ENCODE measurements around the gene ZNF777. TPM values are rescaled to one million over a fixed set of nuclear protein-coding genes. Genes with fewer than 3 reads are reported as not detected.

The ZNF777 gene
- total RNA-seq, 2 experiments from 2014 or later = 19.3 to 19.6 TPM

DNA sequence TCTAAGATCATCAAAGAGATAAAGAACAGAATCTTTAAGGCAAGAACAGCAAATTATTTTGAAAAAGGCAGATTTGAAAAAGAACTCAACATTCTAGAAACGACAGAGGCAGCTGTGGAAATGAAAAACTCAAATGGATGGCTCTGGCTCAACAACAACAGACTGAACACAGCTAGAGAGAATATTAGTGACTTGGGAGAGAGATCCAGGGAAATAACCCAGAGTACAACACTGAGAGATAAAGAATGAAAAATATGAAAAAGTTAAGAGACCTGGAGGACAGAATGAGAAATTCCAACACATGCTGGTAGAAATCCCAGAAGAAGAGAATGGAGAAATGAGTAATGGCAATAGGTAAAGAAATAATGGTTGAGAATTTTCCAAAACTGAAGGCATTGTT lies 17.9 kb upstream of the ZNF777 start:
- ChIA-PET CTCF (no interaction called here), POLR2A (no interaction called here)

DNA sequence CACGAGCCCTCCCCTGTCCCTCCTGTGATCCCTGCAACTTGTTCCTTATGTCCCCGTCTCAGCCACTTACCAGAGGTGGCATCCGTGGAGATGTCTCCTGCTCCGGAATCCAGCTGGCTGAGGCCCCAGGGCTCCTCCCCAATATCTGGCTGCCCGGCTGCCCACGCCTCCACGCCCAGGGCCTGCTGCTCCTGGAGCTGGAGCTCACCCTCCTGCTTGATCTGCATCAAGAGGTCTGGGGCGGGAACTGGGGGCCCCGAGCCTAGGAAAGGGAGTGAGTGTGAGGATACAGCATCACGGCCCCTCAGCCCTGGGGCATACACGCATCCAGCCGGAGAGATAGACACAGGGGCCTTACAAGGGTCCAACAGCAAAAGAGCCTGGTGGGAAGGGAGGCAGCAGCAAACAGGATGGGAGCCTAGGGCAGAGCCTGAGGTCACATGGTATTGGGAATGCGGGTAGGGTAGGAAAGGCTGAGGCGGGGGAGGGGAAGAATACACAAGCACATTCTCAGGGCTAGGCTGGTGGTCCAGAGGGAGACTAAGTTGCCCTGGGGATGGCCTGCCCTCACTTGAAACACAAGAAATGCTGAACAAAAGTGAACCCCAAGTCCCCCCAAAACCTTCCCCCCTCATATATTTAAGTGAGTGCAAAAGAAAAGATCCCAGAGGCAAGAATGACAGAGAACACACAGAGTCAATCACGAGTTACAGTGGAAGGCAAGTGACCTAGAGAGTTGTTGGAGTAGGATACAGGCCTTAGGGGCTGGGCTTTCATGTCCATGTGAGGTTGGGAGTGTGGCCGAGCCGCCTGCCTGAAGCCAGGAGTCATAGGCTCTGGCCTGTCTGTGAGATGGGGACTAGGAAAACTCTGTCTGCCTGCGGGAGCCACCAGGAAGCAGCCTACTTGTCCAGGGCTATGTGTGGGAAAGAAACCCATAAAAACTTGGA lies 16.9 kb upstream of the ZNF777 start:
- ChIA-PET CTCF (no interaction called here), POLR2A (interaction anchor here (0.9 kb wide), 1 partner anchor 154 kb away, joined by 5 read pairs; no protein-coding TSS in a partner anchor)

DNA sequence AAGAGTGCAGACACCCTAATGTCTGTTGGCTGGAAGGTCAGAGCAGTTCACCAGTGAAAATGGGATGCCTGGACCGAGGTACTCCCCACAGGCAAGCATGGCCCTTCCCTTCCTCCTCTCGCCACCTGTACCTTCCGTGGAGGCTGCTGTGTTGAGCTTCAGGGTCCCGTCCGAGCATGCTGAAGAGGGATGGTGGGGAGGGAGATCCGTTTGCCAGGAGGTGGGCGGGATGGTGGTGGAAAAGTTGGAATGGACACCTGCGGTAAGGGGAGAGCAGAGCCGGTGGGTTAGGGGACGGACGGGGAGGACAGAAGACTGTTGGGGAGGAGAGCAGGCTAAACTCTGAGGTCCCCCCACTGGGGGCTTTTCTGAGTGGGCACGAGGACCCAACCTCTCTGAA lies 15.9 kb upstream of the ZNF777 start:
- ChIA-PET CTCF (no interaction called here), POLR2A (interaction anchor here (0.9 kb wide), 1 partner anchor 153 kb away, joined by 5 read pairs; no protein-coding TSS in a partner anchor)

DNA sequence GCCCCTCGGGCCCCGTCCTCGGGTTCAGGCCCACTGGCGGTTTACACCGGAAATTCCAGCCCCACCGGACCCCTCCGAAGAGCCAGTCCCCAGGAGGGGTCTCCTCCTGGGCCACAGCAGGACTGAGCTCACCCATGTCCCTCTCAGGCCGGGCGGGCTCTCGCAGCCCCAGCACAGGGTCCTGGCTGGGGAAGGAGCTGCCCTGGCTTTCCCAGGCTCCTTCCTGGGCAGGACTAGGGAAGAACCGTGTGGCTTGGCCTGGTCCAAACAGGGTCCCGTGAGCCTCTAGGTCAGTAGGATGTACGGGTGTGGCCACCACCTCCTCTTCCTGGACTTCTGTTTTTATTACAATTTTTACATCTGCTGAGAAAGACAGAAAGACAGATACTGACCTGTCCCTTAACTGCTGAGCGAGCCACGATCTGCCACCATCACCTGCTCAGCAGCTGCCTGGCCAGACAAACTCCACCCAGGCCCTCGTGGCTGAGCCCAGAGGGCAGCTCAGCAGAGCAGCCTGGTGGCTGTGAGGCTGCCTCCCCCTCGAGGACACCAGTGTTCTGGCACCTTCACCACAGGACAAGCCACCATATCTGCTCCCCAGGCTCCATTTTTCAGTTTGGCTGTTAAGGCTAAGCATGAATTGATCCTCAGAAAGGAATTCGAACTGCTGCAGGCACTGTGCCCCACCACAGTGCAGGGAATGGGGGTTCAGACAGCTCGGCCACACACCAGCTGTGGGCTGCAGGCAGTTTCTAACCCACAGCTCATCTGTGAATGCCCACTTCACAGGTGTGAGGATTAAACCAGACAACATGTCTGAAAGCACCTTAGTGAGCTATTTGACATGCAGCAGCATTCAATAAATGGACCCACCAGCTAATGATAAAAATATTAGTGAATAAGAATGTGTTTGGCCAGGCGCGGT lies 14.5 kb upstream of the ZNF777 start:
- POLR2A ChIA-PET = no interaction called here
- CTCF ChIA-PET = no interaction called here

DNA sequence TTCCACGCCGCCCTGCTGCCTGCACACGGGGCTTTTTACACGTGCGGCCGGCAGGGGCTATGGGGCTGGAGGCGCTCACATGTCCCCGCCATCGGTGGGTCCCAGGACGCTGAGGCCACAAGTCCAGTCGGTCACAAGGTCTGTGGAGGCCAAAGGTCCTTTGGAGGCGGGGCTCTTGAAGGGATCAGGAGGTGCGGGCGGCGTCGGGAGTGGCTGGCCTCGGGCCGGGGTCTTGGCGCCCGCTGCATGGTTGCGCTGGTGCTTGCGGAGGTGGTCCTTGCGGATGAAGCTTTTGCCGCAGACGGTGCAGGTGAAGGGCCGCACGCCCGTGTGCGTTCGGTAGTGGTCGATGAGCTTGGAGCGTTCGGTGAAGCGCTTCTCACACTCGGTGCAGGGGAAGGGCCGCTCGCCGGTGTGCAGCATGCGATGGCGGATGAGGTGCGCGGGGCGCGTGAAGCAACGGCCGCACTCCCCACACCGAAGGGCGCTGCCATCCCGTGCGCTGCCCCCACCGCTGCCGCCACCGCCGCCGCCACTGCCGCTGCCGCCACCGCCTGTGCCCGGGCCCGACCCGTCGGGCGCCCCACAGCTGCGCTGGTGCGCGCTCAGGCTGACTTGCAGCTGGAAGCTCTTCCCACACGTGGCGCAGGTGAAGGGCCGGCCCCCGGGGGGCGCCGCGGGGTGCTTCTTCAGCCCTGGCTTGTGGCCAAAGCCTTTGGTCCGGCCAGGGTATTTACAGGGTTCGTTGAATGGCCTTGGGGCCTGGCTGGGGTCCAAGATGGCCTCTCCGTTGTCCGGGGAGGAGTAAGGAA lies 13.7 kb upstream of the ZNF777 start:
- ChIA-PET CTCF (no interaction called here), POLR2A (interaction anchor here (0.6 kb wide), 1 partner anchor 22 kb away, joined by 5 read pairs; no protein-coding TSS in a partner anchor)

DNA sequence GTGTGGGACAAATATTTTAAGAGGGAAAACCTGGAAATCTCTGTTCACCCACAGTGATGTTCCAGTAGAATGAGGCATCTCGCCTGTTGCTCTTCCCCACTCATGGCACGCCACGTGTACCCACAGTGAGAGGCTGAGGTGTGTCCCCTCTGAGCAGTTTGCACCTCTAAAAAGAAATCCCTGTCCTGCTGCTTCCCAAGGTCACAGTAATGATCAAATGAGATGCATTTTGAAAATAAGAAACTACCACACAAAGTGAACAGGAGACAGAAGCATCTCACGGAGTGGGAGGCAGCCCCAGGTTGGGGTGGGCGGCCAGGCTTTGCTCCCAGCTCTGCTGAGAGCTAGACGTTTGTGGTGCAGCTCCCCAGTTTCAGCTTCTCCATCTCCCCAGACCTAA lies 12.4 kb upstream of the ZNF777 start:
- CTCF ChIA-PET = no interaction called here
- POLR2A ChIA-PET = no interaction called here

DNA sequence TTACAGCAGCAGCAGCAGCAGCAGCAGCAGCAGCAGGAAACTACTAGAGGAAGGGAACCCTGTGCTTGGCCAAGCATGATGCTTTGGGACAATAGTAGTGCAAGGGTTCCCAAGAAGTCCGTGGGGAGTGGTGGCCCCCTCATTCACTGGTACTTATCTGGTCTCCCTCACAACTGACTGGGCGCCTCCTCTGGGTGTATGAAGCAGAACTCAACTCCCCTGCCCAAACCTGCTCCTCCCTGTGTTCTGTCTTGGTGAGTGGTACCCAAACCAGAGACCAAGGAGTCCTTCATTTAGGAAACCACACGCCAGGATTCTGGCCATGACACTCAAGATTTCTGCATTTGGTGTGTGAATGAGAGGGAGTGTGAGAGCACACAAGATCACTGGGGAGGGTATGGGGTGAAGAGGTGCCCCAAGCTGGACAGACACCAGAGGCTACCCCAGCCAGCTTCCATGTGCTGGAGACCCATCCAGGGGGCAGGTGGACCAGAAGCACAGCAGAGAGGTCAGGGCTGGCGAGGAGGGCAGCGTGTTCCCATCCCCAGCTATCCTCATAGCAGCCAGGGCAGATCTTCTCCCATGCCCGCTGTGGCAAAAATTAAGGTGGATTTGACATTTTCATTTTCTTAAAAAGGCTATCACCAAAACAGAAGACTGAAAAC lies 10.6 kb upstream of the ZNF777 start:
- ChIA-PET POLR2A (no interaction called here), CTCF (no interaction called here)

DNA sequence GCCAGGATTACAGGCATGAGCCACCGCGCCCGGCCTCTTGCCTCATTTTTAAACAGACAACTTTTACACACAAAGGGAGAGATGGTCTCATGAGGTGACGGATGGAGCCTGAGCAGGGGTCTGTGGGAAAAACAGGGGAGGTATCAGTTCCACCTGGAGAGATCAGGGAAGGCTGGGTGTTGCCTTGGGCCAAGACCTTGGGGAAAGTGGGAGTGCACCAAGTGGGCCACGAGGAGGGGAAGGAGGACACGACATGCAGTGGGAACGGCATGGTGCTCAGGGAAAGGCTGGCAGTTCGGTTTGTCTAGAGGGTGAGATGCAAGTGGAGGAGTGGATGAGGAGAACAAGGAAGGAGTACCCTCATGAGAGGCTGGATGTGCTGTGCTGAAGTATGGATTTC lies 8.9 kb upstream of the ZNF777 start:
- ChIA-PET POLR2A (no interaction called here), CTCF (no interaction called here)

DNA sequence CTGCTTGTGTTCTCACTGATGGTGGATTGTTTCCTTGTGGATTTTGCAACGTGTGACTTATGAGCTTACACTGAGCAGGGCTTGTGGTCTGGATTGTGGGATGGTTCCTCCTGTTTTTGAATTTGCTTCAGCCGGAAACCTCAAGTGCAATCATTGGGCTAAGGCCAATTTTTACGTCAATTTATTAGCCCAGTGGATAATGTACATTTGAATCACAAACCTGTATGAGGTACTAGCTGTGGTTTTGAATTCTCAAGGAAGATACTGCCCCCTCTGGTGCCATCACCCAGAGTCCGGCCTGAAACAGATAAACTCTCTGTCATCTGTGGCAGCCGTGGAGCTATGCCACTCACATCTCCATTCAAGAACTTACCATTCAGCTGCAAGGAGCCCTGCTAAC lies 7.3 kb upstream of the ZNF777 start:
- POLR2A ChIA-PET = no interaction called here
- CTCF ChIA-PET = no interaction called here

DNA sequence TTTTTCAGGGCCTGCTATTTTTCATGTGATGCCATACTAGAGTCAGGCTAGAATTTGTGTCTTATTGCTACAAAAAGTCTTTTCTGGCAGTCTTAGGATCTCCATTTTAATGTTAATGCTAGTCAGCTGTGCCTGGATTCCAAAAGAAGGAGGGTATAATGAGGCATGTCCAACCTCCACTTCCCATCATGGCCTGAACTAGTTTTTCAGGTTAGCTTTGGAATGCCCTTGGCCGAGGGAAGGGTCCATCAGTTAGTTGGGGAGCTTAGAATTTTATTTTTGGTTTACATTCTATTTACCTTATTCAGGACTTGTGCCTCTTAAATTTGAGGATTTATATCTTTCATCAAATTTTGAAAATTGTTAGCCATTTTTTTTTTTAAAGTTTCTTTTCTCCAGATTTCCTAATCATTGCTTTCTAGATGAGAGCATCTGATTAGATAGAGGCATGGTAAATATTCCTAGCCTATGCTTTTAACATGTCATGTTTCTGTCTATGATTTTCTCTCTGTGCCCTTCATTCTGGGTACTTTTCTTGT lies 6.5 kb upstream of the ZNF777 start:
- CTCF ChIA-PET = interaction anchor here (0.9 kb wide), 1 partner anchor 157 kb away, joined by 3 read pairs; no protein-coding TSS in a partner anchor

DNA sequence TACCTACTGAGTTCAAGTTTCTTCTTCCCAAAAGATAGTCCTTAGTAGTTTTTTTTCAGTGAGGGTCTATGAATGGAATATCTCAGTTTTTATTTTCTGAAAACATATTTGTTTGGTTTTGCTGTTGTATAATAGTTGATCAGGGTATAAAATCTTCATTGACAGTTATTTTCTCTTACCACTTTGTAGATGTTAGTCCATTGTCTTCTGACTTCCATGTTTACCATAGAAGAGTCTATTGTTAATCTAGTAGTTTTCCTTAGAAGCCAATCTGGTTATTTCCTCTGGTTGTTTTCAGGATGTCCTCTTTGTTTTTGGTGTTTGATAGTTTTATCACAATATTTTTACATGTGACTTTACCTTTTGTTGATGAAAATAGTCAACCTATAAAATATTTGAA lies 5.5 kb upstream of the ZNF777 start:
- ChIA-PET POLR2A (no interaction called here), CTCF (no interaction called here)

More for the DNA sequence above, 6.5 kb upstream of the ZNF777 start:
- POLR2A ChIA-PET = no interaction called here

DNA sequence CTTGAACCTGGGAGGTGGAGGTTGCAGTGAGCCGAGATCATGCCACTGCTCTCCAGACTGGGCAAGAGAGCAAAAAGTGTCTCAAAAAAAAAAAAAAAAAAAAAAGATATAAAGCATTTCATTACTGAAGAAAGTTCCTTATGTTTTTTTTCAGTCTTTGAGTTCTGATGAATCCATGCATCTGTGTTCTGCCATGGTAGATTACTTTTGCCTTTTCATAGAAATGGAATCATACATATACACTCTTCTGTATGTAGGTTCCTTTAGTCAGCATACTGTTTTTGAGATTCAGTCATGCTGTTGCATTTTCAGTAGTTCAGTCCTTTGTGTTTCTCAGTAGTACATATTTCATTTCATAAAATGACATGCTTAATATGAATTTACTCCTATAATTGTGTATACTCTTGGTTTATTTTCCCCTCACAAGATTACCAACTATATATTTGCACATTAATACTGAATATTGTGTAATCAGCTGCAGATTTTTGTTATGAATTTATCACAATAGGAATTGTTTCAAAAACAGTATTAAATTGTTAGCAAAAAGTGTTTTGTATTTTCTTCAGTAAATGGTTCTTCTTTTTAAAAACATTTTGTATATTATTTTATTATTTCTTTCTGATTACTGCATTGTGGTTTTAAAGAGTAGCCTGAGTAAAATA lies 2.8 kb upstream of the ZNF777 start:
- CTCF ChIA-PET = no interaction called here
- POLR2A ChIA-PET = no interaction called here

DNA sequence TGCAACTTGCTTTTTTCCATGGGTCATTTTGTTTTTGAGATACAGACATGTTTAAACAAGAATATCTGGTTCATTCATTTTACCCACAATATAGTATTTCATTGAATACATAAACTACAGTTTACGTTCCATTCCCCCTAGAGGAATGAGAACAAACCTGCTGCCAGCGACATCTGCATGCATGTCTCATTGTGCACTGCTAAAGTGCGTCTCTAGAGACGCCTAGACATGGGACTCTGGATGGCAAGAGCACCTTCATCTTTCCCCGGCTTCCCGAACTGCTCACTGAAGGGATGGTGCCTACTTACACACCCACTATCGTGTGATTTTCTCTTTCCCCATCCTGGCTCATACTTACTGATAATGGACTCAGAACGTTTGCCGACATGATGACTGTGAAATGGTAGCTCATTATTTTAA lies 1.2 kb upstream of the ZNF777 start:
- ChIA-PET CTCF (interaction anchor here (2.8 kb wide), 1 partner anchor 40 kb away, joined by 10 read pairs; no protein-coding TSS in a partner anchor), POLR2A (no interaction called here)

DNA sequence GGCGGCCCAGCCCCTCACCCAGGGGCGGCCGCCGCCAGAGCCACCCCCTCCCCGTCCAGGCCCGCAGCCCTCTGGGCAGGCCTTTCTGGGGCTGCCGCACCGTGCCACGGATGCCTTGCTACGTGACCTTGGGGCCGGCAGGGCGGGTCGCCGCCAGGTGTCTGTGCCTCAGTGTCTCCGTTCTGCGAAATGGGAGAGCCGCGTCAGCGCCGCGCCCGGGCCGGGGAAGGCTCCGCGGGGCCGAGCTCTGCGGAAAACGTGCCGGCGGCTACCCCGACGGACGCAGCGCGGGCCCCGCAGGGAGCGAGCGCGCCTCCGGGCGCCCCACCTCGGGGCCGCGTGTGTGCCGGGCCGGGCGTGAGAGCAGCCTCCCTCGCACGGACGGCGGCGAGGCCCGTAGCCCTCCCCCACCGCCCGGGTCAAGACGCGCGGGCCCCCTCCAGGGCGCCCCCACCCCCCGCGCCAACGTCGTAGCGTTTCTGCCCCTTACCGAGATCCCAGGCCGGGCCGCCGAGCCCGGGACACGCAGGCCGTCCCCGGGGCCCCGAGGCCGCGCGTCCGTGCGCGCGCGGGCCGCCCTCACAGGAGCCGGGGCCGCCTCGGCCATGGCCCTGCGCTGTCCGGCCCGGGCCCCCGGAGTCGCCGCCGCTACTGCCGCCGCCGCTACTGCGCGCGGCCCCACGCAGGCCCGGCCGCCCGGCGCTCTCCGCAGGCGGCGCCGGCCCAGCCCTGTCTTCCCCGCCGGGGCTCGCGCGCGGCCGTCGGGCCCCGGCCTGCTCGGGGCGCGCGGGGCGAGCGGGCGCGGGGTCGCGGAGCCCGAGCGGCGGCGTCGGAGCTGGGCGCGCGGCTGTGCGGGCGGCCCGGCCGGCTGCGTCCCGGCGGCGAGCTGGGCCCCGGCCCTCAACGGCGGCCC lies 1.1 kb downstream of the ZNF777 start:
- ChIA-PET CTCF (interaction anchor here (0.6 to 2.8 kb wide), 5 partner anchors 34 to 198 kb away, joined by 3 to 10 read pairs (median 4); partner anchors contain the start of gene ZNF783), POLR2A (interaction anchor here (0.9 to 1.2 kb wide), 3 partner anchors 37 to 165 kb away, joined by 3 read pairs; no protein-coding TSS in a partner anchor)

DNA sequence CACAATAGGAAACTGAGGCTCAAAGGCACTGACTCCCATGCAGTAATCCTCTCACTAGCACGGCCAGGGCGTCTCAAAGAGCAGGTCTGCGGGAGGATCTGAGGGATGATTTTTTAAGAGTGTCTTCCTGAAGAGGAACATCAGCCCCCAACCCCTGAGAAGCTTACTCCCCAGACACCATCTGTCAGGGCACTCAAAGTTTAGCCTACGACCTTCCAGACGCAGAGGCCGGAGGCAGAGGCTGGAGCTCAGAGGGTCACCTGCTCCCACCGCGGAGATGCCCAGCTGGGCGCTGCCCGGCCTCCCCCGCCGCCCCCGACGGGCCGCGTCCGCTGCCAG lies 1.7 kb downstream of the ZNF777 start:
- CTCF ChIA-PET = interaction anchor here (0.6 to 1.7 kb wide), 3 partner anchors 13 to 148 kb away, joined by 4 to 7 read pairs (median 6); no protein-coding TSS in a partner anchor

DNA sequence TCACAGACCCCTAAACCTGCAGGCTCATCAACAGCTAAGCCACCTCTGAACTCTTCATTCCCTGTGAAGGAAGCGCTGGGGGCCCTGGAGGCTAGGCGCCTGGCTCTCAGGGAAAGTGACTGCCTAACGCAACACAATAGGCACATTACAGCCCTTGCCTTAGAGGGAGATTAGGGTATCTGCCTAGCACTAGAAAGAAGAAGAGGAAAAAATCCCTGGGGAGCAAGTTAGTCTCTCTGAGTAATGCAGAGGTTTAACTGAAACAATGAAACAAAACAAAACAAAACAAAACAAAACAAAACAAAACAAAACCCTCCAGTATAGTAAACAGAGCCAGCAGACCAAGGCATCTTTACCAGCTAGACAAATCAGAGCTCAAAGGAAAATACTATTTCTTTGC lies 2.6 kb downstream of the ZNF777 start:
- CTCF ChIA-PET = interaction anchor here (0.5 to 1.7 kb wide), 3 partner anchors 12 to 77 kb away, joined by 3 to 7 read pairs (median 6); no protein-coding TSS in a partner anchor

More for the DNA sequence above, 1.7 kb downstream of the ZNF777 start:
- POLR2A ChIA-PET = interaction anchor here (1.2 kb wide), 1 partner anchor 36 kb away, joined by 3 read pairs; no protein-coding TSS in a partner anchor

DNA sequence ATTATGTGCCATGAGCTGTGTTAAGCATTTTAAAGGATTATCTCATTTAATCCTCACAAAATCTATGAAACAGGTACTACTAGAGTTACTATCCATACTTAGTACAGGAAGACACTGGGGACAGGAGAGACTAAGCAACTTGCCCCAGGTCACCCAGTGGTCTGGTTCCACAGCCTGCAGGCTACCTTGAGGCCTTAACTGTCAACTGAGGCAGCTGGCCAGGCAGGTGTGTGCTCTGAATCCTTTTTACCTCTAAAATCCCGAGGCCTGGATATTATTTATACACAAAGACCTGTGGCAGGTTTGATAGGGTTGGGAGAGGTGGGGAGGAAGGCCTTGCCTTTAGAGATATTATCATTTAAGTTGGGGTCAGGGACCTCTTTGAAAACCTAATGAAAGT lies 3.1 kb downstream of the ZNF777 start:
- POLR2A ChIA-PET = no interaction called here
- CTCF ChIA-PET = interaction anchor here (0.5 to 1.6 kb wide), 2 partner anchors 12 to 78 kb away, joined by 3 to 6 read pairs; no protein-coding TSS in a partner anchor

More for the DNA sequence above, 2.6 kb downstream of the ZNF777 start:
- POLR2A ChIA-PET = no interaction called here

All from activated CD8-positive, alpha-beta memory T cell treated with anti-CD3 and anti-CD28 coated beads for 36 hours (primary cell).